Activated CD4-positive, alpha-beta T cell treated with anti-CD3 and anti-CD28 coated beads for 4 hours (primary cell): Measurements from ENCODE around the gene SLC29A2.

Source experiments
- DNase-seq, 2 donors: peaks; one replicate each; pipeline ENCODE4 v3.0.0-alpha.2; 2020

The SLC29A2 gene

GRCh38 chr11:66315921-66316811, 55.4 kb downstream of the SLC29A2 start:
- DNase-seq = no peak

- no peak for DNase-seq
Measured at GRCh38 chr11:66315498-66315885, 56.1 kb downstream of the SLC29A2 start.

- no peak for DNase-seq
Measured at GRCh38 chr11:66314561-66315497, 56.7 kb downstream of the SLC29A2 start.

- DNase-seq = no peak
Measured at GRCh38 chr11:66314186-66314501, 57.4 kb downstream of the SLC29A2 start.

GRCh38 chr11:66313321-66314185, 58.0 kb downstream of the SLC29A2 start:
- no peak for DNase-seq

GRCh38 chr11:66312549-66313320, 58.8 kb downstream of the SLC29A2 start:
- DNase-seq = peak; percentile 96 to 97
